Activated naive CD4-positive, alpha-beta T cell treated with anti-CD3 and anti-CD28 coated beads, Interleukin-2, amount 50 U/mL, for 72 hours (primary cell): ENCODE results near the gene TK2. TPM values are rescaled to one million over a fixed set of nuclear protein-coding genes. Genes with fewer than 3 reads are reported as not detected.

Source experiments
- ATAC-seq, 2 donors: fragments of 150-1000 bp; cut with Tn5 transposase; 2 replicates each; pipeline ENCODE4 v1.10.0; 2021; ENCODE audit warnings: mild to moderate bottlenecking in 2 of 2, moderate library complexity in 2 of 2
- DNase-seq, 2 donors: peaks; one replicate each; pipeline ENCODE4 v3.0.0; 2021 to 2022; ENCODE audit warnings: low spot score in 2 of 2
- H3K27ac Mint-ChIP-seq, 2 donors: one replicate each; pipeline ENCODE4 v1.8.0; 2022; ENCODE audit warnings: mild to moderate bottlenecking in 2 of 2, mixed read lengths in 2 of 2
- H3K36me3 Mint-ChIP-seq, 2 donors: one replicate each; pipeline ENCODE4 v1.8.0; 2022; ENCODE audit warnings: mixed read lengths in 2 of 2
- H3K9me3 Mint-ChIP-seq, 2 donors: one replicate each; pipeline ENCODE4 v1.8.0; 2022; ENCODE audit warnings: mixed read lengths in 2 of 2
- total RNA-seq, 2 donors: library from RNA; stranded (reverse); gene quantifications; one replicate each; pipeline ENCODE4 v1.2.3, GENCODE V29; 2022

TK2 gene
- total RNA-seq, 2 donors from 2014 or later: 2.7 to 9.1 TPM

GRCh38 chr16:66489385-66489784 is 60.5 kb downstream of the TK2 start:
- no peak for DNase-seq
- ATAC-seq: peak in 1 of 2 donors; percentile 49
- Mint-ChIP-seq H3K27ac (no peak overlapping the region), H3K9me3 (no peaks in the 10 kb centered on the region), H3K36me3 (no peaks in the 10 kb centered on the region)

GRCh38 chr16:66488505-66488904 is 61.4 kb downstream of the TK2 start:
- H3K36me3 Mint-ChIP-seq: no peaks in the 10 kb centered on the region
- H3K27ac Mint-ChIP-seq: no peak overlapping the region
- DNase-seq: no peak
- no peaks in the 10 kb centered on the region for H3K9me3 Mint-ChIP-seq
- no peak for ATAC-seq

- peak overlapping the region; percentile 29 to 57 for H3K27ac Mint-ChIP-seq
- no peak for DNase-seq
- H3K36me3 Mint-ChIP-seq: no peaks in the 10 kb centered on the region
- no peaks in the 10 kb centered on the region for H3K9me3 Mint-ChIP-seq
- ATAC-seq: no peak
Measured at GRCh38 chr16:66487580-66488275, 62.2 kb downstream of the TK2 start.

- ATAC-seq: peak in 1 of 2 donors; percentile 86
- Mint-ChIP-seq H3K9me3 (no peaks in the 10 kb centered on the region), H3K27ac (peak overlapping the region in 1 of 2 donors; percentile 29), H3K36me3 (no peaks in the 10 kb centered on the region)
- no peak for DNase-seq
Measured at GRCh38 chr16:66486773-66487579, 62.9 kb downstream of the TK2 start.

- no peak for ATAC-seq
- Mint-ChIP-seq H3K27ac (peak overlapping the region in 1 of 2 donors; percentile 29), H3K36me3 (no peaks in the 10 kb centered on the region), H3K9me3 (no peaks in the 10 kb centered on the region)
- DNase-seq: no peak
Measured at GRCh38 chr16:66486199-66486772, 63.6 kb downstream of the TK2 start.

- H3K27ac Mint-ChIP-seq: peak overlapping the region in 1 of 2 donors; percentile 29
Measured at GRCh38 chr16:66485376-66485775, 64.5 kb downstream of the TK2 start.

GRCh38 chr16:66484453-66485213 is 65.3 kb downstream of the TK2 start:
- Mint-ChIP-seq H3K27ac (peak overlapping the region in 1 of 2 donors; percentile 78), H3K9me3 (no peaks in the 10 kb centered on the region), H3K36me3 (no peaks in the 10 kb centered on the region)
- DNase-seq (no peak), ATAC-seq (no peak)

More at GRCh38 chr16:66485376-66485775, 64.5 kb downstream of the TK2 start:
- Mint-ChIP-seq H3K36me3 (no peaks in the 10 kb centered on the region), H3K9me3 (no peaks in the 10 kb centered on the region)
- no peak for DNase-seq
- ATAC-seq: no peak

GRCh38 chr16:66483689-66484452 is 66.1 kb downstream of the TK2 start:
- Mint-ChIP-seq H3K27ac (peak overlapping the region in 1 of 2 donors; percentile 78), H3K9me3 (no peaks in the 10 kb centered on the region), H3K36me3 (no peaks in the 10 kb centered on the region)
- ATAC-seq (peak; percentile 67 to 82), DNase-seq (peak; percentile 72 to 84)

- DNase-seq (no peak), ATAC-seq (no peak)
- H3K9me3 Mint-ChIP-seq: no peaks in the 10 kb centered on the region
- no peak overlapping the region for H3K27ac Mint-ChIP-seq
- no peaks in the 10 kb centered on the region for H3K36me3 Mint-ChIP-seq
Measured at GRCh38 chr16:66481943-66482390, 68.0 kb downstream of the TK2 start.

GRCh38 chr16:66481081-66481942 is 68.6 kb downstream of the TK2 start:
- no peak overlapping the region for H3K27ac Mint-ChIP-seq
- DNase-seq: no peak
- no peaks in the 10 kb centered on the region for H3K36me3 Mint-ChIP-seq
- no peak for ATAC-seq
- H3K9me3 Mint-ChIP-seq: no peaks in the 10 kb centered on the region

GRCh38 chr16:66480265-66481080 is 69.4 kb downstream of the TK2 start:
- H3K27ac Mint-ChIP-seq: peak overlapping the region in 1 of 2 donors; percentile 12
- ATAC-seq (no peak), DNase-seq (no peak)
- no peaks in the 10 kb centered on the region for H3K36me3 Mint-ChIP-seq
- H3K9me3 Mint-ChIP-seq: no peaks in the 10 kb centered on the region

GRCh38 chr16:66479661-66480264 is 70.2 kb downstream of the TK2 start:
- Mint-ChIP-seq H3K36me3 (no peaks in the 10 kb centered on the region), H3K27ac (peak overlapping the region in 1 of 2 donors; percentile 12), H3K9me3 (no peaks in the 10 kb centered on the region)
- no peak for DNase-seq
- ATAC-seq: no peak

GRCh38 chr16:66478733-66479511 is 71.0 kb downstream of the TK2 start:
- ATAC-seq: peak; percentile 79 to 82
- H3K36me3 Mint-ChIP-seq: no peaks in the 10 kb centered on the region
- no peaks in the 10 kb centered on the region for H3K9me3 Mint-ChIP-seq
- peak overlapping the region in 1 of 2 donors; percentile 68 for H3K27ac Mint-ChIP-seq
- DNase-seq: peak; percentile 75 to 80
